Parathyroid adenoma (tissue), 2 donors: ENCODE results near the gene MIOS.

ENCODE experiments used
- H2AFZ ChIP-seq: fragments of 300-600 bp; sonication (generic); one replicate; pipeline ENCODE4 v1.7.0; 2017; ENCODE audit warnings: antibody characterized with exemption, mild to moderate bottlenecking
- H3K27ac ChIP-seq: fragments of 300-600 bp; sonication (generic); one replicate; pipeline ENCODE4 v1.7.0; 2017
- H3K27me3 ChIP-seq: fragments of 300-600 bp; sonication (generic); one replicate; pipeline ENCODE4 v1.7.0; 2017; ENCODE audit warnings: low read length; ENCODE audit not compliant: control insufficient read depth, insufficient read depth
- H3K36me3 ChIP-seq: fragments of 300-600 bp; sonication (generic); one replicate; pipeline ENCODE4 v1.7.0; 2017; ENCODE audit warnings: low read length; ENCODE audit not compliant: control insufficient read depth, insufficient read depth
- H3K4me1 ChIP-seq: fragments of 300-600 bp; sonication (generic); one replicate; pipeline ENCODE4 v1.7.0; 2017; ENCODE audit warnings: control low read depth
- H3K4me2 ChIP-seq: fragments of 300-600 bp; sonication (generic); one replicate; pipeline ENCODE4 v1.7.0; 2017; ENCODE audit warnings: low read length
- H3K4me3 ChIP-seq: fragments of 300-600 bp; sonication (generic); one replicate; pipeline ENCODE4 v1.7.0; 2017; ENCODE audit warnings: low read depth, low read length
- H3K79me2 ChIP-seq: fragments of 300-600 bp; sonication (generic); one replicate; pipeline ENCODE4 v1.7.0; 2017; ENCODE audit warnings: control low read depth
- H3K9ac ChIP-seq: fragments of 300-600 bp; sonication (generic); one replicate; pipeline ENCODE4 v1.7.0; 2017; ENCODE audit warnings: mild to moderate bottlenecking
- H3K9me3 ChIP-seq: fragments of 300-600 bp; sonication (generic); one replicate; pipeline ENCODE4 v1.7.0; 2017; ENCODE audit warnings: low read length; ENCODE audit not compliant: control insufficient read depth
- CTCF ChIP-seq: fragments of 300-600 bp; sonication (generic); IDR thresholded peaks from one replicate; pipeline ENCODE4 v1.7.0; 2017; ENCODE audit warnings: antibody characterized with exemption, mild to moderate bottlenecking
- donor health status: primary hyperparathyroidism.

The MIOS gene

GRCh38 chr7:7566651-7567611 is at the start of gene MIOS:
Gene MIOS, plus strand, starts transcription at chr7:7566884. Its CDS starts 5,592 bp downstream, at chr7:7572476.
- peak within 1 kb of the TSS; percentile 80 for H3K4me2 ChIP-seq
- H3K27me3 ChIP-seq = no peaks in the 10 kb centered on the region
- H2AFZ ChIP-seq = peak within 1 kb of the TSS; percentile 90
- no peak for TF ChIP-seq CTCF
- no peaks in the 10 kb centered on the region for H3K9me3 ChIP-seq
- peak within 1 kb of the TSS; percentile 83 for H3K27ac ChIP-seq
- peaks cover 8% of the 10 kb centered on the region for H3K4me1 ChIP-seq
- no peaks in the 10 kb centered on the region for H3K36me3 ChIP-seq
- H3K79me2 ChIP-seq = peaks cover 14% of the 10 kb centered on the region
- peak within 1 kb of the TSS; percentile 95 for H3K4me3 ChIP-seq
- H3K9ac ChIP-seq = peak within 1 kb of the TSS; percentile 47

GRCh38 chr7:7517754-7518153 is 48.9 kb upstream of the MIOS start:
- no peak for TF ChIP-seq CTCF
- H3K27ac ChIP-seq = no peak overlapping the region

GRCh38 chr7:7519056-7519455 is 47.6 kb upstream of the MIOS start:
- Histone ChIP-seq H3K79me2 (no peaks in the 10 kb centered on the region), H3K27me3 (no peaks in the 10 kb centered on the region), H2AFZ (no peak overlapping the region), H3K4me3 (no peak overlapping the region), H3K27ac (no peak overlapping the region), H3K4me1 (no peaks in the 10 kb centered on the region), H3K4me2 (no peak overlapping the region), H3K9me3 (no peaks in the 10 kb centered on the region), H3K36me3 (no peaks in the 10 kb centered on the region), H3K9ac (no peak overlapping the region)
- TF ChIP-seq CTCF = no peak

More at GRCh38 chr7:7517754-7518153, 48.9 kb upstream of the MIOS start:
- no peaks in the 10 kb centered on the region for H3K79me2 ChIP-seq
- no peaks in the 10 kb centered on the region for H3K36me3 ChIP-seq
- H3K27me3 ChIP-seq = no peaks in the 10 kb centered on the region
- no peak overlapping the region for H3K4me2 ChIP-seq
- no peak overlapping the region for H3K4me3 ChIP-seq
- no peaks in the 10 kb centered on the region for H3K4me1 ChIP-seq
- no peak overlapping the region for H2AFZ ChIP-seq
- no peaks in the 10 kb centered on the region for H3K9me3 ChIP-seq
- no peak overlapping the region for H3K9ac ChIP-seq

- Histone ChIP-seq H3K36me3 (no peaks in the 10 kb centered on the region), H3K4me3 (no peak overlapping the region), H2AFZ (no peak overlapping the region), H3K4me1 (no peaks in the 10 kb centered on the region), H3K9me3 (no peaks in the 10 kb centered on the region), H3K9ac (no peak overlapping the region), H3K79me2 (no peaks in the 10 kb centered on the region), H3K4me2 (no peak overlapping the region), H3K27me3 (no peaks in the 10 kb centered on the region), H3K27ac (no peak overlapping the region)
- TF ChIP-seq CTCF = no peak
These were observed 47.2 kb upstream of the MIOS start for GRCh38 chr7:7519528-7519927.
